Natural killer cell treated with Interleukin-12 subunit alpha and Interleukin-12 subunit beta and Interleukin-15 and Interleukin-18, amount 100 ng/mL, for 72 hours (primary cell): Measurements from ENCODE around the gene AOC1. TPM values are rescaled to one million over a fixed set of nuclear protein-coding genes. Genes with fewer than 3 reads are reported as not detected.
"Not testable (repeated sequence)": the region's sequence is repeated elsewhere in the genome, so short reads cannot be mapped to it uniquely, and the experiment has no call there.

Experiments
- ATAC-seq, 2 donors: fragments of 150-1000 bp; cut with Tn5 transposase in 1 of 2; sonication (Bioruptor Pico), chemical (Tn5 transposase) in 1 of 2; 2 replicates each; pipeline ENCODE4 v1.10.0; 2021
- DNase-seq: peaks from one replicate; pipeline ENCODE4 v3.0.0; 2022; ENCODE audit warnings: low spot score
- H3K27ac Mint-ChIP-seq, 2 donors: 1 replicate in 1 of 2; 2 replicates in 1 of 2; pipeline ENCODE4 v1.8.0; 2022; ENCODE audit warnings: mixed read lengths in 2 of 2, mild to moderate bottlenecking in 1 of 2, moderate library complexity in 1 of 2
- H3K27me3 Mint-ChIP-seq, 2 donors: 1 replicate in 1 of 2; 2 replicates in 1 of 2; pipeline ENCODE4 v1.8.0; 2022; ENCODE audit warnings: mixed read lengths in 2 of 2
- H3K36me3 Mint-ChIP-seq: one replicate; pipeline ENCODE4 v1.8.0; 2022; ENCODE audit warnings: mixed read lengths
- H3K4me1 Mint-ChIP-seq, 2 donors: 1 replicate in 1 of 2; 2 replicates in 1 of 2; pipeline ENCODE4 v1.8.0; 2022; ENCODE audit warnings: low read depth in 2 of 2, mixed read lengths in 2 of 2, mild to moderate bottlenecking in 1 of 2
- H3K4me3 Mint-ChIP-seq: one replicate; pipeline ENCODE4 v1.8.0; 2022; ENCODE audit warnings: mixed read lengths
- H3K9me3 Mint-ChIP-seq: 2 replicates; pipeline ENCODE4 v1.8.0; 2022; ENCODE audit warnings: mixed read lengths
- total RNA-seq, 2 donors: library from RNA; stranded (reverse); gene quantifications; one replicate each; pipeline ENCODE4 v1.2.3, GENCODE V29; 2022

Gene AOC1
- total RNA-seq, 2 donors from 2014 or later = not detected

DNA sequence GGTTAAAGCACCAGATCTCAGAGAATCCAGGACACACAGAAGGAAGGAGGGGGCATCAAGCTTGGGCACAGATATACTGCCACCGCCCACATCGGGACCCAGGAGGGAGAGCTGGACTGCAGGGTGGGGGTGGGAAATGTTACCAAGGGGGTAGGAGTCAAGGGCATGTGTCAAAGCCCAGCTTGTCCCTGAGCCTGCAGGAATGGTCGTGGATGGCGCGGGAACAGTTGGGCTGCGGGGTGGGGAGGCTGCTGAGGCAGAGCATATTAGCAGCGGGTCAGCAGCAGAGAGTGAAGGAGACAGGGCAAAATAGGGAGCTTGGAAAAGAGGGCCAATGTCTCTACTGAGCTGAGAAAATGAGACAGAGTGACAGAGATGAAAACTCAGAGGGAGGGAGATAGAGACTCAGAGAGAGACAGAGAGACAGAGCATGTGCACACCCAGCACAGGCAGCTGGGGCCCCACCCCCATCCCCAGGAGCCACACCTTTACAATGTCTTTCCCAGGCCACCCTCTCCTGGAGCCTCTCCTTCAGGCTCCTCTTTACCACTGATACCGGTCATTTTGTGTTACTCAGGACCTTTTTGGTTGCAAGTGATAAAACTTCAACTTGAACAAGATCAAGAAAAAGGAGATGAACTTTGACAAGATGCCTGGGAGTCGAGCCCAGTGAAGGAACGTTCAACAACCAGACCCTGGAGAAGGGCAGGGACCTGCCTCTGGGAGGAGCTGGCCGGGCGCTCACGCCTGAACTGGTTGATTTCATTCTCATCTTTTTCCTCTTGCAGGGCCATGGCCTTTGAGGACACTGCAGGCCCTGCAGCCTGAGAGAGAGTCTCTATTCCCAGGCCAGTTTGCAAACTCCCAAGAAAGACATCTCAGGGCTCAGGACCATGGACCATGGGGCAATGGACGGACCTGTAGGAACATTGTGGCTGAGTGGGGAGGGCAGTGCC lies 50.0 kb downstream of the AOC1 start:
- no peaks in the 10 kb centered on the region for H3K36me3 Mint-ChIP-seq
- peaks cover 5 to 11% of the 10 kb centered on the region in 2 donors for H3K4me1 Mint-ChIP-seq
- peaks cover 59 to 76% of the 10 kb centered on the region in 2 donors for H3K27me3 Mint-ChIP-seq
- no peak overlapping the region for H3K4me3 Mint-ChIP-seq
- DNase-seq = no peak
- no peak overlapping the region for H3K27ac Mint-ChIP-seq
- ATAC-seq = no peak
- no peaks in the 10 kb centered on the region for H3K9me3 Mint-ChIP-seq

DNA sequence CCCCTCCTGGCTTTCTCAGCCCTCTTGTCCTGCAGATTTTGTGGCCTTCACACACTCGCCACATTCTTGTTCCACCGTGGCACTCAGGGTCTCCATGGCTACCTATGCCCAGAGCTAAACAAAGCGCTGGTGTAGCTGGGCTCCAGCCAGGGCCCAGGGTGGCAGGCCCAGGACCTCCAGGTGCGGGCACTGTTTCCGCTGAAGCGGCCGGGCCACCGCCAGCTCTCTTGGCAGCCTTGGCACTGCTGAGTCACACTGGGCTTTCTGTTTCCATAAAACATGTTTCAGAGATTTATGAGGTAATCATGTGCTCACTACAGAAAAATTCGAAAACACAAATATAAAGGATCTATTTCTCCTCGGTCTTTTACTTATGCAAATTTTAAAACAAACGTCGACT lies 51.3 kb downstream of the AOC1 start:
- no peak for DNase-seq
- Mint-ChIP-seq H3K4me1 (peaks cover 2% of the 10 kb centered on the region in 2 donors), H3K4me3 (no peak overlapping the region), H3K27me3 (peaks cover 56 to 74% of the 10 kb centered on the region in 2 donors), H3K36me3 (no peaks in the 10 kb centered on the region), H3K27ac (no peak overlapping the region), H3K9me3 (no peaks in the 10 kb centered on the region)
- ATAC-seq = no peak

DNA sequence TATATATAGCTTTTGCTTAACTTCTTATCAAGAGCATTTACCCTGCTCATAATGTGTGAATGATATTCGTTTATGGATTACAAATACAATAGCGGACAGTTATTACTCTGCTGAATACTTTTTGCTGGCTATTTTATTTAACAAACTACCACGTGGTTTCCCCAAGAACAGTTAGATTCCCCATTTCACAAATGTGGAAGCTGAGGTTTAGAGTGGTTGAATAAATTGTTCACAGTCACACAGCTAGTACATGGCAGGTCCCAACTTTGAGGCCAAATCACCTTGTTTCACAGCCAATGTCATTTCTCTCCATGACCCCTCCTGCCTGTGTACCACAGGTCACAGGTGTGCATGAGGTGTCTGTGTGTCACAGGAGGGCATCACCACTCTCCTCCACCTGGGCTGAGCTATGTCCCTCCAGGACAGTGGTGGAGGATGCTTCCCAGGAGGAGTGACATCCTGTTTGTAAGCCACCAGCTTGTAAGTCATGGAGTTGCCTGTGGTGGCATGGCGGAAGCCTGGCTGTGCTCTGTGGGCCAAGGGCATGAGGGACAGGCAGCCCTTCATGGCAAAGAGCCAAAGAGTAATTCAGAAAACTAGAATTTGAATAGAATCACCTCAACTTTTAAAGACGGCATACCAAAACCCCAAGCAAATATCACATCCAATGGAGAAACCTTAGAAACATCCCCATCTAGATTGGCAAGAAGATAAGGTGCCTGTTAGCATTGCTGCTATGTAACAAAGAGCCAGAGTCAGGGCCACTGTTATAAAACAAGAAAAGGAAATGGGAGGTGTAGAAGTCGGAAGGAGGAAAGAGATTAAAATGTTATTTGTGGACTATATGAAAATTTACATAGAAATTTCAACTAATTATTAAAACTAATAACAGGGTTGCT lies 51.9 kb downstream of the AOC1 start:
- no peak for DNase-seq
- no peak overlapping the region for H3K4me3 Mint-ChIP-seq
- ATAC-seq = no peak
- H3K9me3 Mint-ChIP-seq = no peaks in the 10 kb centered on the region
- no peak overlapping the region for H3K27ac Mint-ChIP-seq
- H3K4me1 Mint-ChIP-seq = peaks cover 4 to 5% of the 10 kb centered on the region in 2 donors
- H3K36me3 Mint-ChIP-seq = no peaks in the 10 kb centered on the region
- peaks cover 54 to 72% of the 10 kb centered on the region in 2 donors for H3K27me3 Mint-ChIP-seq

DNA sequence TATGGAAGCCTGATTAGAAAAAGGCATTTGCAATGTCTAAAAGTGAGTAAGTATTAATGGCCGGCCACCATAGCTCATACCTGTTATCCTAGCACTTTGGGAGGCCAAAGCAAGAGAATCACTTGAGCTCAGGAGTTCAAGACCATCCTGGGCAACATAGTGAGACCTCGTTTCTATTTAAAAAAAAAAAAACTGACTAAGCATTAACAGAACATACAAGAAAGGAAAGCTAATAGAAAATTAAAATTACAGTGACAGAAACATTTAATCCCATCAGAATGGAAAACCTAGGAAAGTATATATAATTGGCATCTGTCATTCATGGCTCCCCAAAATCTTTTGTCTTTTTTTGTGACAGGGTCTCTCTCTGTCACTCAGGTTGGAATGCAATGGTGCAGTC lies 55.9 kb downstream of the AOC1 start:
- H3K27me3 Mint-ChIP-seq = peaks cover 54 to 67% of the 10 kb centered on the region in 2 donors
- ATAC-seq = no peak
- no peak overlapping the region for H3K27ac Mint-ChIP-seq
- DNase-seq = no peak
- H3K9me3 Mint-ChIP-seq = no peaks in the 10 kb centered on the region
- peaks cover 10 to 12% of the 10 kb centered on the region in 2 donors for H3K4me1 Mint-ChIP-seq
- H3K4me3 Mint-ChIP-seq = no peak overlapping the region
- H3K36me3 Mint-ChIP-seq = no peaks in the 10 kb centered on the region

DNA sequence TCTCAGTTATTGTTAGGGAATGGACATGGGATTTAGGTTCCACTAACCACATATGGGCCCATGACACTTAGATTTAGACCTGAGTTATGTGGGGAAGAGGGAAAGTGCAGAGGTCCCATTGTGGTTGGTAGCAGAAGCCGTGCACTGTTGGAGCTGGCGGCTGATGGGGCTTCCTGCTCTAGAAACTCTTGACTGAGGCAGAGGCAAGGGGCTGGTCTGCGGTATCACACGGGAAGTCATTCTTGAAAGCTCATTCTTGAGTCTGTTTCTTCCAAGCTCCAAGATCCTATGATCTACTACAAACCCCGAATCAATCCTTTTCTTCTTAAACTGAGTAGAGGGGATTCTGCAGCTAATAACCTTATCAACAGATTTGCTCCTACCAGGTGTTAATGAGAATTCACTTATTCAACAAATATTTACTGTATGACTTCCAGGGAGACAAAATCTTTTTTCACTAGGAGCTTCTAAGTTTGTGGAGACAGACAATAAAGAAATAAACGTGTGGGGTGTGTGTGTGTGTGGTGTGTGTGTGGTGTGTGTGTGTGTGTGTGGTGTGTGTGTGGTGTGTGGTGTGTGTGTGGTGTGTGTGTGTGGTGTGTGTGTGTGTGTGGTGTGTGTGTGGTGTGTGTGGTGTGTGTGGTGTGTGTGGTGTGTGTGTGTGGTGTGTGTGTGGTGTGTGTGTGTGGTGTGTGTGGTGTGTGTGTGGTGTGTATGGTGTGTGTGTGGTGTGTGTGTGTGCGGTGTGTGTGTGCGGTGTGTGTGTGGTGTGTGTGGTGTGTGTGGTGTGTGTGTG lies 57.1 kb downstream of the AOC1 start:
- Mint-ChIP-seq H3K36me3 (no peaks in the 10 kb centered on the region), H3K4me1 (peaks cover 10 to 12% of the 10 kb centered on the region in 2 donors), H3K4me3 (peak overlapping the region; percentile 6), H3K27me3 (peaks cover 45 to 60% of the 10 kb centered on the region in 2 donors), H3K9me3 (no peaks in the 10 kb centered on the region), H3K27ac (peak overlapping the region; percentile 9 to 60)
- DNase-seq (peak; percentile 67), ATAC-seq (peak; percentile 75 to 79)

DNA sequence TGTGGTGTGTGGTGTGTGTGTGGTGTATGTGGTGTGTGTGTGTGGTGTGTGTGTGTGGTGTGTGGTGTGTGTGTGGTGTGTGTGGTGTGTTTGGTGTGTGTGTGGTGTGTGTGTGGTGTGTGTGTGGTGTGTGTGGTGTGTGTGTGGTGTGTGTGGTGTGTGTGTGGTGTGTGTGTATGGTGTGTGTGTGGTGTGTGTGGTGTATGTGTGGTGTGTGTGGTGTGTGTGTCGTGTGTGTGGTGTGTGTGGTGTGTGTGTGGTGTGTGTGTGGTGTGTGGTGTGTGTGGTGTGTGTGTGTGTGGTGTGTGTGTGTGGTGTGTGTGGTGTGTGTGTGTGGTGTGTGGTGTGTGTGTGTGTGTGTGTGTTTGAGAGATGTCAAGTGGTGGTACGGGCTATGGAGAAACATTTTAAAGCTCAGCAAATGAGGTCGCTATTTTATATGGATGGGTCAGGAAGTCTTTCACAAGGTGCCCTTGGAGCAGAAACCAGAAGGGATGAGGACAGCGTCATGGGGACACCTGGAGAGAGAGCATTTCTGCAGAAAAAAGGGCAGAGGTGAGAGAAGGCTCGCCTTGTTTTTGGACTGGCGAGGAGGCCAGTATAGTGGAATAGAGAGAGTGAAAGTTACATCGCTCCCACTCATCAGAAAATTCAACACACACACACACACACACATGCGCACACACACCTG lies 58.1 kb downstream of the AOC1 start:
- H3K4me3 Mint-ChIP-seq, ATAC-seq, H3K36me3 Mint-ChIP-seq, H3K27ac Mint-ChIP-seq, H3K9me3 Mint-ChIP-seq, DNase-seq: not testable (repeated sequence)
- Mint-ChIP-seq H3K27me3 (peaks cover 41 to 54% of the 10 kb centered on the region in 2 donors), H3K4me1 (peaks cover 10 to 12% of the 10 kb centered on the region in 2 donors)

DNA sequence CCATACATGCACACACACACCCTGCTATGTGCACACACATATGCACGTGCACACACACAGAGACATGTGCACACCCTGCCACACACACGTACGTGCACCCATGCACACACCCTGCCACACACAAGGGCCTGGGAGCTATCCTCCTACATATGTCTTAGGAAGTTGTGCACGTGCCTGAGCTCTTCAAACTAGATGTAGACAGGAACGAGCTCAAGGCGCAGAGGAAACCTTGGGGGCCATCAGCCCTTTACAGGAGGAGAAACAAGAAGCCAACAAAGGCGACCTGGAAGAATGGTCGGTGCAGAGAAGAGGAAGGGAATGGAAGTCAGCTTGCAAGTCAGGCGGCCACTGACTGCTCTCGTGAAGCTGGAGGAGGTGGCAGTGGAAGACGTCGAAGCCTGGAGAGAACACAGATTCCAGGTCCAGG lies 58.7 kb downstream of the AOC1 start:
- no peak overlapping the region for H3K27ac Mint-ChIP-seq
- H3K4me1 Mint-ChIP-seq = peaks cover 10 to 12% of the 10 kb centered on the region in 2 donors
- H3K9me3 Mint-ChIP-seq = no peaks in the 10 kb centered on the region
- no peaks in the 10 kb centered on the region for H3K36me3 Mint-ChIP-seq
- DNase-seq (no peak), ATAC-seq (no peak)
- no peak overlapping the region for H3K4me3 Mint-ChIP-seq
- H3K27me3 Mint-ChIP-seq = peaks cover 42 to 54% of the 10 kb centered on the region in 2 donors

Other genes with a start within 250 kb of the AOC1 start
- 10 to 100 TPM; 55.8 to 88.4 TPM for gene GIMAP6, start 220.1 kb upstream of the AOC1 start, total RNA-seq
- 10 to 100 TPM; 26.1 to 39.2 TPM for gene GIMAP2, start 166.8 kb upstream of the AOC1 start, total RNA-seq
- 1 to 10 TPM; 6.6 to 8.8 TPM for gene GIMAP1, start 135.9 kb upstream of the AOC1 start, total RNA-seq
- 100 to 1,000 TPM in 1 of 2 donors, 10 to 100 TPM in 1; 75.5 to 136 TPM for gene GIMAP5, start 115.1 kb upstream of the AOC1 start, total RNA-seq
- gene TMEM176B, start 52.2 kb upstream of the AOC1 start, total RNA-seq = 1 to 10 TPM in 1 of 2 donors, not detected in 1; 1.2 TPM
- under 1 TPM in 1 of 2 donors, not detected in 1; 0.64 TPM for gene TMEM176A, start 51.7 kb upstream of the AOC1 start, total RNA-seq
- gene KCNH2, start 125.8 kb downstream of the AOC1 start, total RNA-seq = under 1 TPM in 1 of 2 donors, not detected in 1; 0.22 TPM
- 1 to 10 TPM; 1.2 to 8.0 TPM for gene NOS3, start 138.5 kb downstream of the AOC1 start, total RNA-seq
- 1 to 10 TPM; 2.5 to 2.7 TPM for gene ATG9B, start 172.0 kb downstream of the AOC1 start, total RNA-seq
- gene ABCB8, start 175.9 kb downstream of the AOC1 start, total RNA-seq = 10 to 100 TPM; 43.1 to 82.8 TPM
- gene ASIC3, start 196.0 kb downstream of the AOC1 start, total RNA-seq = 1 to 10 TPM; 2.8 to 4.7 TPM
- gene CDK5, start 205.4 kb downstream of the AOC1 start, total RNA-seq = 10 to 100 TPM; 12.5 to 16.2 TPM
- gene SLC4A2, start 207.1 kb downstream of the AOC1 start, total RNA-seq = 100 to 1,000 TPM; 117 to 195 TPM
- gene FASTK, start 228.3 kb downstream of the AOC1 start, total RNA-seq = 100 to 1,000 TPM in 1 of 2 donors, 10 to 100 TPM in 1; 84.4 to 131 TPM
- 10 to 100 TPM; 65.5 to 73.1 TPM for gene TMUB1, start 231.0 kb downstream of the AOC1 start, total RNA-seq
- gene AGAP3, start 234.0 kb downstream of the AOC1 start, total RNA-seq = 100 to 1,000 TPM in 1 of 2 donors, 10 to 100 TPM in 1; 28.4 to 101 TPM